Right lobe of liver (tissue), 6 donors: ENCODE measurements around the gene UBL3. TPM values are rescaled to one million over a fixed set of nuclear protein-coding genes. Genes with fewer than 3 reads are reported as not detected.

ENCODE experiments used
- ATAC-seq, 4 donors: fragments of 200-7000 bp; cut with Tn5 transposase; one replicate each; pipeline ENCODE4 v1.9.1; 2020; ENCODE audit warnings: mild to moderate bottlenecking in 4 of 4, moderate library complexity in 4 of 4
- DNase-seq, 3 donors: peaks; one replicate each; pipeline ENCODE4 v3.0.0-alpha.2; 2020
- H3K27ac ChIP-seq, 3 donors: fragments of 200-600 bp; one replicate each; pipeline ENCODE4 v1.8.0; 2022
- H3K27me3 ChIP-seq, 2 donors: fragments of 200-600 bp; one replicate each; pipeline ENCODE4 v1.8.0; 2022
- H3K36me3 ChIP-seq, 4 donors: fragments of 200-600 bp; sonication (generic) in 1 of 4; one replicate each; pipeline versions ENCODE4 v1.5.1 to v1.8.0; 2017 to 2022; ENCODE audit warnings: control low read depth in 1 of 4
- H3K4me1 ChIP-seq, 4 donors: fragments of 200-600 bp; sonication (generic) in 1 of 4; one replicate each; pipeline versions ENCODE4 v1.5.1 to v1.8.0; 2017 to 2022; ENCODE audit warnings: control low read depth in 1 of 4
- H3K4me3 ChIP-seq, 3 donors: fragments of 200-600 bp; one replicate each; pipeline ENCODE4 v1.8.0; 2022
- H3K9me3 ChIP-seq, 4 donors: fragments of 200-600 bp; sonication (generic) in 1 of 4; one replicate each; pipeline versions ENCODE4 v1.5.1 to v1.8.0; 2017 to 2022; ENCODE audit warnings: control low read depth in 1 of 4
- CTCF ChIP-seq, 4 donors: fragments of 200-600 bp in 3 of 4; fragments of 450-650 bp in 1 of 4; IDR thresholded peaks; one replicate each; pipeline versions ENCODE4 v1.5.1 to v1.8.0; 2016 to 2022; ENCODE audit warnings: antibody characterized with exemption in 4 of 4, mild to moderate bottlenecking in 2 of 4
- POLR2A ChIP-seq: fragments of 450-650 bp; IDR thresholded peaks from one replicate; pipeline ENCODE4 v1.6.1; 2017; ENCODE audit warnings: antibody characterized with exemption, mild to moderate bottlenecking
- WGBS: methylation state at CpG from one replicate; pipeline ENCODE4 v1.1.6; 2018; ENCODE audit warnings: low coverage, low lambda C conversion rate; ENCODE audit not compliant: insufficient coverage; ENCODE audit errors: missing lambda C conversion rate; 5-methylcytosine and 5-hydroxymethylcytosine counted together
- intact Hi-C, 2 donors: fragments of 100-400 bp; cut with DNase I; formaldehyde crosslinking; loops; one replicate each; pipeline versions ENCODE4 v1.11.2 to v1.14.1; 2022
- small RNA-seq, 2 experiments: library from RNA; depleted of rRNA; stranded (forward); fragments of <200 nt; gene quantifications; one replicate each; pipeline ENCODE3, GENCODE V24; 2016
- total RNA-seq, 6 experiments: library from RNA; depleted of rRNA in 2 of 6; stranded (reverse); fragments of >200 nt in 2 of 6; fragmentation: NEBNext Ultra II Directional in 3 of 6; extraction: Animal tissue kit (Norgen Biotek cat#: 25700) in 3 of 6; gene quantifications; one replicate each; pipeline versions ENCODE4 v1.1.0 to v1.2.4, GENCODE V29; 2016 to 2023
- donor health status: DM: no; HTN: yes; CAD: no.
- donor health status: DM: no; HTN: no; CAD: no.
- donor health status: DM: no; HTN: no; CAD: no.
- donor health status: DM: no; HTN: yes; CAD: no.
- donor health status: DM: no; HTN: yes; CAD: no.

The UBL3 gene
- total RNA-seq, 6 experiments from 2014 or later: 15.7 to 28.6 (median 23.5) TPM

- no peak overlapping the region for H3K4me3 ChIP-seq
- ATAC-seq (no peak), DNase-seq (no peak)
- H3K27me3 ChIP-seq: no peaks in the 10 kb centered on the region
- intact Hi-C loops: loop anchor here in 1 of 2 donors (10.0 kb wide), 1 partner anchor 212 kb away; no protein-coding TSS in a partner anchor
- H3K36me3 ChIP-seq: no peaks in the 10 kb centered on the region
- H3K4me1 ChIP-seq: no peaks in the 10 kb centered on the region
- 61% methylated on average over 3 of the region's 3 CpGs for WGBS
- H3K9me3 ChIP-seq: peaks cover 0 to 4% (median 0%) of the 10 kb centered on the region in 4 donors
- TF ChIP-seq POLR2A: no peak
- TF ChIP-seq CTCF (IDR thresholded peaks at IDR 0.05): no peak
- no peak overlapping the region for H3K27ac ChIP-seq
Measured at GRCh38 chr13:29716493-29716892, 133.9 kb downstream of the UBL3 start.

Small RNA genes lying within 50 kb of the gene (small RNA-seq; reads per million reads assigned to genes)
- gene RF00017 (0 reads per million in 2 experiments), gene TIMM8BP1 (0 reads per million in 2 experiments)
